Measurements from ENCODE around the gene GNG13.

DNA sequence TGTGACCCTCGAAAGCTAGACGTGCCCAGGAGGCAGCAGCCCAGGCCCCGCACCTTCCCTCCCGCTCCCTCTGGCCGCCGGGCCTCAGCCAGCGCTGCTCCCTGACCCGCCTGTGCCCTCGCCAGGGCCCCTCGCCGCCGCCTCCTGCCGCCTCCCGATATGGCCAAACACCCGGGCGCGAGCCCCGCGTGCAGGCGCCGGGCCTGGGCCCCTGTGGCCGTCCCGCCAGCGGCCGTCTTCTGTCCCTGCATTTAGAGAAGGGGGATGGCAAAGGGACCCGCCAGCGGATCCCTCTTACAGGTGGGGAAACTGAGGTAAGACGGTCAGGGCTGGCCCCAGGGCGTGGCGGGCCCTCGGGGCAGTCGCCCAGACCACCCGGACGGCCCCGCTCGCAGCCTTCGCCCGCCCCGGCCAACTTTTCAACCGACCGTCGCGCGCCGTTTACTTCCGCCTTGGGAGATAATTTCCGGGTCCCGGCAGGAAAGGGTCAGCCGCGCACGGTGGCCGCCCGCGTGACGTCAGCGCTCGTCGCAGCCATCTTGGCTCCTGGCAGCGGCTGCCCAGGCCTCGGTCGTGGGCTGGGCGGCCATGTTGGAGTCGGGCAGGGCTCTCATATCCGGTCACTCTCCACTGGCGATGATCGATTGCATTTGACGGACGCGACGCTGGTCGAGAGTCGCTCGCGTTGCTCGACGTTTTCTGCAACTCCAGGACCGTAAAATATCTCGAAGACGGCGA is 7.0 kb upstream of the GNG13 start:
- TF ChIP-seq, protein P1, sequence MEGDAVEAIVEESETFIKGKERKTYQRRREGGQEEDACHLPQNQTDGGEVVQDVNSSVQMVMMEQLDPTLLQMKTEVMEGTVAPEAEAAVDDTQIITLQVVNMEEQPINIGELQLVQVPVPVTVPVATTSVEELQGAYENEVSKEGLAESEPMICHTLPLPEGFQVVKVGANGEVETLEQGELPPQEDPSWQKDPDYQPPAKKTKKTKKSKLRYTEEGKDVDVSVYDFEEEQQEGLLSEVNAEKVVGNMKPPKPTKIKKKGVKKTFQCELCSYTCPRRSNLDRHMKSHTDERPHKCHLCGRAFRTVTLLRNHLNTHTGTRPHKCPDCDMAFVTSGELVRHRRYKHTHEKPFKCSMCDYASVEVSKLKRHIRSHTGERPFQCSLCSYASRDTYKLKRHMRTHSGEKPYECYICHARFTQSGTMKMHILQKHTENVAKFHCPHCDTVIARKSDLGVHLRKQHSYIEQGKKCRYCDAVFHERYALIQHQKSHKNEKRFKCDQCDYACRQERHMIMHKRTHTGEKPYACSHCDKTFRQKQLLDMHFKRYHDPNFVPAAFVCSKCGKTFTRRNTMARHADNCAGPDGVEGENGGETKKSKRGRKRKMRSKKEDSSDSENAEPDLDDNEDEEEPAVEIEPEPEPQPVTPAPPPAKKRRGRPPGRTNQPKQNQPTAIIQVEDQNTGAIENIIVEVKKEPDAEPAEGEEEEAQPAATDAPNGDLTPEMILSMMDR (IDR thresholded peaks at IDR 0.05) = peak in 1 of 5 experiments; percentile 10
- peak; percentile 40 to 70 for TF ChIP-seq POLR2A (IDR thresholded peaks at IDR 0.05)
- peak; percentile 76 to 92 for TF ChIP-seq EP300 (IDR thresholded peaks at IDR 0.05)

Measured in tibial nerve (tissue), 4 donors.